Activated CD4-positive, alpha-beta T cell treated with anti-CD3 and anti-CD28 coated beads, Interleukin-2, amount 10 ng/mL, durations not matched to agents 7 days and 5 days (primary cell): ENCODE results near the gene RAB11FIP3. TPM values are rescaled to one million over a fixed set of nuclear protein-coding genes. Genes with fewer than 3 reads are reported as not detected.

Source experiments
- CTCF ChIA-PET: fragments of 350-600 bp; sonication (Branson Sonifier 250); formaldehyde crosslinking; loops from one replicate; lab custom pipeline; 2021; ENCODE audit warnings: antibody characterized with exemption; lab: Charles Lee
- POLR2A ChIA-PET: fragments of 350-600 bp; sonication (Branson Sonifier 250); formaldehyde crosslinking; loops from one replicate; lab custom pipeline; 2021; ENCODE audit warnings: antibody characterized with exemption; lab: Charles Lee
- DNase-seq: peaks from one replicate; pipeline ENCODE4 v3.0.0-alpha.2; 2020
- H3K27ac Mint-ChIP-seq: one replicate; pipeline ENCODE4 v1.8.0; 2021; ENCODE audit warnings: mild to moderate bottlenecking, moderate library complexity, mixed read lengths
- H3K27me3 Mint-ChIP-seq: one replicate; pipeline ENCODE4 v1.8.0; 2021; ENCODE audit warnings: mixed read lengths
- H3K36me3 Mint-ChIP-seq: one replicate; pipeline ENCODE4 v1.8.0; 2021; ENCODE audit warnings: low read depth, mixed read lengths
- H3K4me1 Mint-ChIP-seq: one replicate; pipeline ENCODE4 v1.8.0; 2021; ENCODE audit warnings: mixed read lengths
- H3K4me3 Mint-ChIP-seq: one replicate; pipeline ENCODE4 v1.8.0; 2021; ENCODE audit warnings: mild to moderate bottlenecking, moderate library complexity, mixed read lengths
- H3K9me3 Mint-ChIP-seq: one replicate; pipeline ENCODE4 v1.8.0; 2021; ENCODE audit warnings: mixed read lengths
- total RNA-seq, 2 experiments: library from RNA; stranded (reverse); gene quantifications; one replicate each; pipeline ENCODE4 v1.2.3, GENCODE V29; 2021

Gene RAB11FIP3
- total RNA-seq, 2 experiments from 2014 or later: 22.7 to 26.0 TPM

DNA sequence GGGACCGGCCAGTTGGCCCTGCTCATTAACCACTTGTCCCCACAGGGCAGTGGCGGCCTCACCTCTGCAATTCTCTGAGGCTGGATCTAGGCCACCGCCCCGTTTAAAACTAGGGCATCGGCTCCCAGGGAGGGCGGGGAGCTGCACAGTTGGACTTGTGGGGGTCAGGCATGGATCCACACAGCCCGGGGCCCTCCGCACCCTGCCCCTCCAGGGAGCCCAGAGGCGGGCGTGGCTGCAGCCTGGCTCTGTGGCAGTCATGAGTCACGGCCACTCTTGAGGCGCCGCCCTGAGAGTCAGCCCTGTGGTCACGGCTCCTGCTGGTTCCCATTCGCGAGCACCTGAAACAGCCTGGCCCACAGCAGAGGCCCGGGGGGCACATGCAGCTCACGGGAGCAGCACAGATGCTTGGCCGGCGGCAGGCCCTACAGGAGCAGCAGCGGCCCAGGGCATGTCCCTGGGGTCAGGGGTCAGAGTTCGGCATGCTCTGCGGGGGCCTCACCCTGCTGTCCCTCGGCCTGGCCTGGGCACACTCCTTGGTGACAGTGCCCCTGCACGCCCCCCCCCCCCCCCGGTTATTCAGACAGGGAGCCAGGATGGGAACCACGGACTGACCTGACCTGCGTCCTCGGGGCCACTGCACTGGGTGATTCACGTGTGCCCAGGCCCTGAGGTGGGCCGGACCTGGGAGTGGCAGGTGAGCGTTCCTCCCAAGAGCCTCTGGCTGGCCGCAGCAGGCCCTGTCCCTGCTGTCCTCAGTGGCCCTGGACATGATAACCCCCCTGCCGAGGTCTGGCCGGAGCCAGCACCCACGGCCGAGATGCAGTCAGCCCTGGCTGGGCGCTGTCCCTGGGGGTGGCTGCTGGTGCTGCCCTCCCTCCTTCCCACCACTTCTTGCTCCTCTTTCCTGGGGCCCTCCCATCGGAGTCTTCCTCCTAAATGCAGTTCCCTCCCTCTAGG lies 110.3 kb downstream of the RAB11FIP3 start:
- no peak overlapping the region for H3K27ac Mint-ChIP-seq
- CTCF ChIA-PET: interaction anchor here (0.7 to 1.4 kb wide), 2 partner anchors 10 to 14 kb away, joined by 3 read pairs; no protein-coding TSS in a partner anchor
- no peak for DNase-seq
- no peaks in the 10 kb centered on the region for H3K36me3 Mint-ChIP-seq
- no peaks in the 10 kb centered on the region for H3K27me3 Mint-ChIP-seq
- H3K4me1 Mint-ChIP-seq: no peaks in the 10 kb centered on the region
- no peaks in the 10 kb centered on the region for H3K9me3 Mint-ChIP-seq
- POLR2A ChIA-PET: no interaction called here
- no peak overlapping the region for H3K4me3 Mint-ChIP-seq

GRCh38 chr16:536746-537145 lies 111.3 kb downstream of the RAB11FIP3 start:
- no peak overlapping the region for H3K27ac Mint-ChIP-seq
- DNase-seq: no peak
- CTCF ChIA-PET: interaction anchor here (0.7 kb wide), 1 partner anchor 13 kb away, joined by 3 read pairs; no protein-coding TSS in a partner anchor
- H3K9me3 Mint-ChIP-seq: no peaks in the 10 kb centered on the region
- H3K36me3 Mint-ChIP-seq: no peaks in the 10 kb centered on the region
- no peaks in the 10 kb centered on the region for H3K4me1 Mint-ChIP-seq
- POLR2A ChIA-PET: no interaction called here
- H3K27me3 Mint-ChIP-seq: no peaks in the 10 kb centered on the region
- H3K4me3 Mint-ChIP-seq: no peak overlapping the region

GRCh38 chr16:537415-538335 lies 112.2 kb downstream of the RAB11FIP3 start:
- Mint-ChIP-seq H3K36me3 (peaks cover 6% of the 10 kb centered on the region), H3K4me1 (peaks cover 5% of the 10 kb centered on the region), H3K27ac (no peak overlapping the region), H3K4me3 (no peak overlapping the region), H3K27me3 (no peaks in the 10 kb centered on the region), H3K9me3 (peaks cover 4% of the 10 kb centered on the region)
- ChIA-PET CTCF (no interaction called here), POLR2A (no interaction called here)
- DNase-seq: no peak

DNA sequence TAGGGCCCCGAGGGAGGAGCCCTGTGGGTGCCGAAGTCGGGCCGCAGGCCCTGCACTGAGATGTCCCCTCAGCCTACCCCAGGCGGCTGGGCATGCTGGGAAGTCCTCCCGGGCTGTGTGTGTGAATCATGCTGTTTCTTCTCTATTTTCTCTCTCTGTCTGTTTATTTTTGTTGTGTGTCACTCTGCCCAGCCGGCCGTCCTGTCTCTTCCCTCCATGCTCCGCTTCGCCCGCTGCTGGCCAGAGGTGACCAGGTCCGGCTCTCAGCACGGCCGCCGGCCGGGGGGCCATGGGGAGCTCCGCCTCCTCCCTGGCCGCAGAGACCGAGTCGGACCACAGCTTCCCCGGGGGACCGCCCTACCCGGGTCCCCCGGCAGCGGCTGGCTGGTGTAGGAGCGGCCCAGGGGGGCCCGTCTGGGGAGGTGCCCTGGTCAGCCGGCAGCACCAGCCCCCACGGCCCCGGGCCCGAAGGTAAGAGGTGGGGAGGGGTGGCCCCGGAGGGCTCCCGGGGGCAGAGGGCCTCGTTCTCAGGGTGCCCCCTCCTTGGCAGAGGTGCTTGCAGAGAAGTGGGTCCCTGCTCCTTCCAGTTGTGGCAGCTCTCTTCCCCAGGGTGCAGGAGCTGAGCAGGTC lies 114.6 kb downstream of the RAB11FIP3 start:
- Mint-ChIP-seq H3K27me3 (no peaks in the 10 kb centered on the region), H3K9me3 (peaks cover 4% of the 10 kb centered on the region), H3K36me3 (peaks cover 7% of the 10 kb centered on the region), H3K27ac (no peak overlapping the region), H3K4me3 (no peak overlapping the region), H3K4me1 (peaks cover 5% of the 10 kb centered on the region)
- ChIA-PET CTCF (no interaction called here), POLR2A (no interaction called here)
- no peak for DNase-seq

- H3K4me1 Mint-ChIP-seq: peaks cover 5% of the 10 kb centered on the region
- no peak overlapping the region for H3K27ac Mint-ChIP-seq
- POLR2A ChIA-PET: no interaction called here
- CTCF ChIA-PET: no interaction called here
- H3K36me3 Mint-ChIP-seq: peaks cover 9% of the 10 kb centered on the region
- no peak overlapping the region for H3K4me3 Mint-ChIP-seq
- no peak for DNase-seq
- H3K27me3 Mint-ChIP-seq: no peaks in the 10 kb centered on the region
- peaks cover 4% of the 10 kb centered on the region for H3K9me3 Mint-ChIP-seq
These were observed 115.3 kb downstream of the RAB11FIP3 start for GRCh38 chr16:540645-541340.

GRCh38 chr16:543301-544164 lies 118.1 kb downstream of the RAB11FIP3 start:
- H3K4me3 Mint-ChIP-seq: no peak overlapping the region
- no peak for DNase-seq
- no peaks in the 10 kb centered on the region for H3K27me3 Mint-ChIP-seq
- H3K36me3 Mint-ChIP-seq: peaks cover 9% of the 10 kb centered on the region
- H3K9me3 Mint-ChIP-seq: peaks cover 4% of the 10 kb centered on the region
- ChIA-PET POLR2A (no interaction called here), CTCF (no interaction called here)
- peaks cover 5% of the 10 kb centered on the region for H3K4me1 Mint-ChIP-seq
- H3K27ac Mint-ChIP-seq: no peak overlapping the region

DNA sequence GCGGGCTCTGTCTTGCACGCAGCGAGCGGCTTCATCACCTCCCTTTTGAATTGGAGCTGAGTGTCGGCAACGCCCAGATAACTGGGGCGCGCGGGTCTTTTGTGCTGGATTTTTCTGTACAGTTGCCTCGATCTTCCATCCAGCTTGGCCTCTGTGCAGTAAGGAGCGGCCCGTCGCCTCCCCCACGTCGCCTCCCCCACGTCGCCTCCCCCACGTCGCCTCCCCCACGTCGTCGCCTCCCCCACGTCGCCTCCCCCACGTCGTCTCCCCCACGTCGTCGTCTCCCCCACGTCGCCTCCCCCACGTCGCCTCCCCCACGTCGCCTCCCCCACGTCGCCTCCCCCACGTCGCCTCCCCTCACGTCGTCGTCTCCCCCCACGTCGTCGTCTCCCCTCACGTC lies 119.1 kb downstream of the RAB11FIP3 start:
- peaks cover 4% of the 10 kb centered on the region for H3K9me3 Mint-ChIP-seq
- H3K4me3 Mint-ChIP-seq: no peak overlapping the region
- ChIA-PET POLR2A (no interaction called here), CTCF (no interaction called here)
- no peak for DNase-seq
- peaks cover 9% of the 10 kb centered on the region for H3K36me3 Mint-ChIP-seq
- H3K27ac Mint-ChIP-seq: no peak overlapping the region
- H3K4me1 Mint-ChIP-seq: peaks cover 5% of the 10 kb centered on the region
- no peaks in the 10 kb centered on the region for H3K27me3 Mint-ChIP-seq

DNA sequence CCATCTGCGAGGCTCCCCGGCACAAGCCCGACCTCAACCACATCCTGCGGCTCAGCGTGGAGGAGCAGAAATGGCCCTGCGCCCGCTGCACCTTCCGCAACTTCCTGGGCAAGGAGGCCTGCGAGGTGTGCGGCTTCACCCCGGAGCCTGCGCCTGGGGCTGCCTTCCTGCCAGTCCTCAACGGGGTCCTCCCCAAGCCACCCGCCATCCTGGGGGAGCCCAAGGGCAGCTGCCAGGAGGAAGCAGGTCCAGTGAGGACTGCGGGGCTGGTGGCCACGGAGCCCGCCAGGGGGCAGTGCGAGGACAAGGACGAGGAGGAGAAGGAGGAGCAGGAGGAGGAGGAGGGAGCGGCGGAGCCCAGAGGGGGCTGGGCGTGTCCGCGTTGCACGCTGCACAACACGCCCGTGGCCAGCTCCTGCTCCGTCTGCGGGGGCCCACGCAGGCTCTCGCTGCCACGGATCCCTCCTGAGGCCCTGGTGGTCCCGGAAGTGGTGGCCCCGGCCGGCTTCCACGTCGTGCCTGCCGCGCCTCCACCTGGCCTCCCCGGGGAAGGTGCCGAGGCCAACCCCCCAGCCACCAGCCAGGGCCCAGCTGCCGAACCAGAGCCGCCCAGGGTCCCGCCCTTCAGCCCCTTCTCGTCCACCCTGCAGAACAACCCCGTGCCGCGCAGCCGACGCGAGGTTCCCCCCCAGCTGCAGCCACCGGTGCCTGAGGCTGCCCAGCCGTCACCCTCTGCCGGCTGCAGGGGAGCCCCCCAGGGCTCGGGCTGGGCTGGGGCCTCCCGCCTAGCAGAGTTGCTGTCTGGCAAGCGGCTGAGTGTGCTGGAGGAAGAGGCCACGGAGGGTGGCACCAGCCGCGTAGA lies 121.7 kb downstream of the RAB11FIP3 start:
- POLR2A ChIA-PET: no interaction called here

GRCh38 chr16:548586-548985 lies 123.1 kb downstream of the RAB11FIP3 start:
- H3K27ac Mint-ChIP-seq: no peak overlapping the region
- CTCF ChIA-PET: interaction anchor here (1.0 kb wide), 1 partner anchor 14 kb away, joined by 4 read pairs; no protein-coding TSS in a partner anchor
- no peak for DNase-seq
- no peak overlapping the region for H3K4me3 Mint-ChIP-seq
- H3K9me3 Mint-ChIP-seq: no peaks in the 10 kb centered on the region
- no peaks in the 10 kb centered on the region for H3K27me3 Mint-ChIP-seq
- POLR2A ChIA-PET: no interaction called here
- peaks cover 4% of the 10 kb centered on the region for H3K36me3 Mint-ChIP-seq
- H3K4me1 Mint-ChIP-seq: no peaks in the 10 kb centered on the region

More for the DNA sequence above, 121.7 kb downstream of the RAB11FIP3 start:
- Mint-ChIP-seq H3K4me3 (no peak overlapping the region), H3K27ac (no peak overlapping the region), H3K4me1 (peaks cover 3% of the 10 kb centered on the region), H3K9me3 (peaks cover 2% of the 10 kb centered on the region), H3K27me3 (no peaks in the 10 kb centered on the region), H3K36me3 (peaks cover 7% of the 10 kb centered on the region)
- peak; percentile 27 for DNase-seq
- CTCF ChIA-PET: interaction anchor here (0.6 kb wide), 1 partner anchor 14 kb away, joined by 3 read pairs; no protein-coding TSS in a partner anchor

DNA sequence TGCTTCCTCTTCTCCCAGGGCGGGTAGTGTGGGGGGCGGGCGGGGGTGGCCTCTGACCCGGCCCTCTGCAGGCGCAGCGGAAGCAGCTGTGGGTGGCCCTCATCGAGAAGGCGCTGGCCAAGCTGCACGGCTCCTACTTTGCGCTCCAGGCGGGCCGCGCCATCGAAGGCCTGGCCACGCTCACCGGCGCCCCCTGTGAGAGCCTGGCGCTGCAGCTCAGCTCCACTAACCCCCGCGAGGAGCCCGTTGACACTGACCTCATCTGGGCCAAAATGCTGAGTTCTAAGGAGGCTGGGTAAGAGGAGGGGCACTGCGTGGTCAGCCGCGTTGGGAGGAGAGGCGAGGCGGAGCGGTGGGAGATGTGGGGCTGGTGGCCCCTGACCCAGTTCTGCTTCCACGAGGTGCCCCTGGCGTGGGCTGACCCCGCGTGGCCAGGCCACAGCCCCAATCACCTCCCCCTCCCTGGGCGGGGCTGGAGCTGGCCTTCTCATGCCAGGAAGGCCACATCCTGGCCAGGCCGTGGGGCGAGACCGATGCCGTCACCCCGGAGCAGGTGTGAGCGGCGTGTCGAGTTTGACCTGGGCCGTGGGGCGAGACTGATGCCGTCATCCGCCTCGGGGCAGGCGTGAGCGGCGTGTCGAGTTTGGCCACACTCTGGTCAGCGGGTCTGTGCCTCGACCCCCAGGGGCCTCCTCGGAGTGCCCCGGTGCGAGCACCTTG lies 124.3 kb downstream of the RAB11FIP3 start:
- Mint-ChIP-seq H3K9me3 (no peaks in the 10 kb centered on the region), H3K27ac (no peak overlapping the region), H3K27me3 (no peaks in the 10 kb centered on the region), H3K4me1 (no peaks in the 10 kb centered on the region), H3K36me3 (peaks cover 4% of the 10 kb centered on the region), H3K4me3 (no peak overlapping the region)
- DNase-seq: no peak
- ChIA-PET POLR2A (no interaction called here), CTCF (interaction anchor here (0.6 kb wide), 1 partner anchor 13 kb away, joined by 3 read pairs; no protein-coding TSS in a partner anchor)
